22Rv1 (cell line): Measurements from ENCODE around the gene SRPK2.
A peak's percentile ranks its signal among the peaks of the same experiment; 100 is the strongest.
"Not testable (repeated sequence)": the region's sequence is repeated elsewhere in the genome, so short reads cannot be mapped to it uniquely, and the experiment has no call there.

Source experiments
- H3K27ac ChIP-seq: fragments of 450-650 bp; 2 replicates; pipeline ENCODE4 v1.5.1; 2017
- CTCF ChIP-seq: fragments of 450-650 bp; IDR thresholded peaks from 2 replicates; pipeline ENCODE4 v1.5.1; 2017; ENCODE audit warnings: mild to moderate bottlenecking
- ZFX ChIP-seq: fragments of 450-650 bp; IDR thresholded peaks from 2 replicates; pipeline ENCODE4 v1.6.1; 2017; ENCODE audit warnings: antibody characterized with exemption, borderline replicate concordance

Gene SRPK2

GRCh38 chr7:105304040-105304895, 84.5 kb downstream of the SRPK2 start:
- no peak for TF ChIP-seq CTCF
- no peak for TF ChIP-seq ZFX
- H3K27ac ChIP-seq: peak overlapping the region; percentile 17

GRCh38 chr7:105300587-105300986, 88.1 kb downstream of the SRPK2 start:
- H3K27ac ChIP-seq: not testable (repeated sequence)

- no peak overlapping the region for H3K27ac ChIP-seq
- TF ChIP-seq CTCF (no peak), ZFX (no peak)
Measured at GRCh38 chr7:105298439-105298894, 90.3 kb downstream of the SRPK2 start.

GRCh38 chr7:105297985-105298384, 90.7 kb downstream of the SRPK2 start:
- no peak overlapping the region for H3K27ac ChIP-seq
- no peak for TF ChIP-seq ZFX
- no peak for TF ChIP-seq CTCF

GRCh38 chr7:105297309-105297708, 91.4 kb downstream of the SRPK2 start:
- no peak overlapping the region for H3K27ac ChIP-seq
- TF ChIP-seq CTCF (no peak), ZFX (no peak)

GRCh38 chr7:105296491-105296890, 92.2 kb downstream of the SRPK2 start:
- H3K27ac ChIP-seq: no peak overlapping the region
- TF ChIP-seq ZFX: no peak
- TF ChIP-seq CTCF: no peak

- H3K27ac ChIP-seq: no peak overlapping the region
- no peak for TF ChIP-seq CTCF
Measured at GRCh38 chr7:105295596-105296352, 92.9 kb downstream of the SRPK2 start.

GRCh38 chr7:105294482-105294881, 94.2 kb downstream of the SRPK2 start:
- not testable (repeated sequence) for H3K27ac ChIP-seq
